HFFc6 (cell line): Measurements from ENCODE around the gene SART1. TPM values are rescaled to one million over a fixed set of nuclear protein-coding genes. Genes with fewer than 3 reads are reported as not detected.

Experiments
- DNase-seq: peaks from one replicate; pipeline ENCODE4 v3.0.0-alpha.2; 2018
- H3K27ac Mint-ChIP-seq: 2 replicates; pipeline ENCODE4 v1.8.0; 2020; ENCODE audit warnings: mild to moderate bottlenecking, mixed read lengths
- H3K27me3 Mint-ChIP-seq: 2 replicates; pipeline ENCODE4 v1.8.0; 2021; ENCODE audit warnings: mild to moderate bottlenecking, moderate library complexity, mixed read lengths; ENCODE audit not compliant: insufficient read depth
- H3K36me3 Mint-ChIP-seq: 2 replicates; pipeline ENCODE4 v1.8.0; 2021; ENCODE audit warnings: low read depth, mixed read lengths
- H3K4me1 Mint-ChIP-seq: 2 replicates; pipeline ENCODE4 v1.8.0; 2020; ENCODE audit warnings: low read depth, mixed read lengths
- H3K4me3 Mint-ChIP-seq: 2 replicates; pipeline ENCODE4 v1.8.0; 2020; ENCODE audit warnings: mild to moderate bottlenecking, moderate library complexity, mixed read lengths
- H3K9me3 Mint-ChIP-seq: 2 replicates; pipeline ENCODE4 v1.8.0; 2020; ENCODE audit warnings: mild to moderate bottlenecking, mixed read lengths
- total RNA-seq, 6 experiments: library from RNA; stranded (reverse); fragmentation: NEBNext Ultra II Directional; extraction: Animal tissue kit (Norgen Biotek cat#: 25700); gene quantifications; 2 replicates in 1 of 6; 3 replicates in 5 of 6; pipeline ENCODE4 v1.2.3, GENCODE V29; 2021
- TF ChIP-seq, protein P1 (sequence below): fragments of 200-600 bp; sonication (generic); IDR thresholded peaks from 2 replicates; pipeline ENCODE4 v1.5.0; 2021; ENCODE audit warnings: antibody characterized with exemption, mild to moderate bottlenecking

The SART1 gene
- total RNA-seq, 6 experiments from 2014 or later: 51.7 to 69.3 (median 61.0) TPM

DNA sequence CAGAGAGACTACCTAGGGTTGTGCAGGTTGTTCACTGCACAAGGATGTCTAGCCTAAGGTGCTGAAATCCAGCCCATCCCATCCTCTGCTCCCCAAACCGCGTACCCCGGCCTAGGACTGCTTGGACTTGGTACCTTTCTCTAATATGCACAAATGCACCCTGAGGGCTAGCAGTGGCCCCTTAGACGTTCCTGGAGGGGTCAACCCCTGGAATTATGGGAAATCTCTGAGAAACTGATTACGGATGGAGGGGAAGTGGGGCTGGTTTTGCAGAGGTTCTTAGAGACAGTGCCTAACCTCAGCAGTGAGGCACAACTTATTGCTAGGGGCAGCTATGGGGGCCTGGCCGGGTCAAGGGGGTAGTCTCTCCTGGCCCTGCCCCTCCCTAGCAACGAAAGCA is 45.1 kb upstream of the SART1 start:
- peaks cover 2% of the 10 kb centered on the region; the same call in 1 of the 2 replicates for H3K27me3 Mint-ChIP-seq
- H3K4me3 Mint-ChIP-seq: peak overlapping the region; percentile 94
- TF ChIP-seq, protein P1, sequence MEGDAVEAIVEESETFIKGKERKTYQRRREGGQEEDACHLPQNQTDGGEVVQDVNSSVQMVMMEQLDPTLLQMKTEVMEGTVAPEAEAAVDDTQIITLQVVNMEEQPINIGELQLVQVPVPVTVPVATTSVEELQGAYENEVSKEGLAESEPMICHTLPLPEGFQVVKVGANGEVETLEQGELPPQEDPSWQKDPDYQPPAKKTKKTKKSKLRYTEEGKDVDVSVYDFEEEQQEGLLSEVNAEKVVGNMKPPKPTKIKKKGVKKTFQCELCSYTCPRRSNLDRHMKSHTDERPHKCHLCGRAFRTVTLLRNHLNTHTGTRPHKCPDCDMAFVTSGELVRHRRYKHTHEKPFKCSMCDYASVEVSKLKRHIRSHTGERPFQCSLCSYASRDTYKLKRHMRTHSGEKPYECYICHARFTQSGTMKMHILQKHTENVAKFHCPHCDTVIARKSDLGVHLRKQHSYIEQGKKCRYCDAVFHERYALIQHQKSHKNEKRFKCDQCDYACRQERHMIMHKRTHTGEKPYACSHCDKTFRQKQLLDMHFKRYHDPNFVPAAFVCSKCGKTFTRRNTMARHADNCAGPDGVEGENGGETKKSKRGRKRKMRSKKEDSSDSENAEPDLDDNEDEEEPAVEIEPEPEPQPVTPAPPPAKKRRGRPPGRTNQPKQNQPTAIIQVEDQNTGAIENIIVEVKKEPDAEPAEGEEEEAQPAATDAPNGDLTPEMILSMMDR: no peak
- peaks cover 28% of the 10 kb centered on the region for H3K36me3 Mint-ChIP-seq
- H3K4me1 Mint-ChIP-seq: peaks cover 57% of the 10 kb centered on the region
- DNase-seq: no peak
- H3K9me3 Mint-ChIP-seq: no peaks in the 10 kb centered on the region
- H3K27ac Mint-ChIP-seq: peak overlapping the region; percentile 99

DNA sequence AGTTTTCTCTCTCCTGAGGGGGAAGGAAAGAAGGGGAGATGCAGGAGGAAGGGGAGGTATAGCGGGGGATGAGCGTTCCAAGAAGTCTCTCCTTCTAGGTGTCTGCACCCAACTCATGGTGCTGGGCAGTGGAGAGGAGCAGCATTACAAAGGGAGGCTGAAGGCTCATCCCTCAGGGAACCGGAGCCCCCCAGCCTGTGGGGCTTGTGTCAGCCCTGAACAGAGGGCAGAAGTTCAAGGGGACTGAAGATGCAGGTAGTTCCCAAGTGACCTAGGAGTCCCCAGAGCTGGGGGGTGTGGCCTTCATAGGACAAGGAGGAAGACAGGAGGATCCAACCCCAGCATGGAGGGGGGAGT is 44.5 kb upstream of the SART1 start:
- Mint-ChIP-seq H3K36me3 (peaks cover 30% of the 10 kb centered on the region), H3K27ac (peak overlapping the region; percentile 99), H3K27me3 (peaks cover 2% of the 10 kb centered on the region; the same call in 1 of the 2 replicates), H3K4me3 (peak overlapping the region; percentile 94), H3K4me1 (peaks cover 53% of the 10 kb centered on the region), H3K9me3 (no peaks in the 10 kb centered on the region)
- DNase-seq: no peak
- TF ChIP-seq, protein P1: no peak

DNA sequence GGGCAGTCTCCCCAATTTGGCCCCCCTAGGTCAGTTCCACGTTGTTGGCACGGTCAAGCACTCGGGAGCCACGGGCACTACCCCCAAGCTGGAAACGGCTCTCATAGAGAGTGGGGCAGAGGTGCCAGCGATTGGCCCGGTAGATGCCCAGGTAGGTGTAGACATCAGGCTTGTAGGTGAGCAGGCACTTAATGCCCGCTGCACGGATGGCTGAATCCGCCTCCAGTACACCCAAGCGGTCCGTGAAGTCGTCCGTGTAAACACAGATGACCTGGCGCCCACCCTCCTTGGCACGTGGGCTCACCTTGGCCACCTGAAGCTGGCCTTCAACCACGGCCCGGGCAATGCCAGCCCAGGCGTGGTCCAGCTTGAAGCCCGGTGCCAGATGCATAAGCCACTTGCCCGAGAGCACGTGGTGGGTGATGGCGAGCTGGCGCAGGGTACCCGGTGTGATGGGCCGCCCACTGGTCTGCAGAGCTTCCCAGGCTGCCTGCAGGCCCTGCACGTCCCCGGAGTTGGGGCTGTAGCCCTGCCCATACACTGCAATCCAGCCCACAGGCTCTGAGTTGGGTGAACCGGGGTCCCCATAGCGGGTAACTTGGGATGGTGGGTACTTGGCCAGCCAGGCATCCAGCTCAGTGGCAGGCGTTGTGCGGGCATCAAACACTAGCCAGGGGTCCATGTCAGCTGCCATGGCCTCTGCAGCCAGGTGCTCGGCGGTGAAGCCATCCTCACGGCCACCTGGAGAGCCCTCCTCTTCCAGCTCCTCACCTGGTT is 43.9 kb upstream of the SART1 start:
- H3K27me3 Mint-ChIP-seq: peaks cover 4% of the 10 kb centered on the region
- peaks cover 53% of the 10 kb centered on the region for H3K4me1 Mint-ChIP-seq
- peaks cover 36% of the 10 kb centered on the region for H3K36me3 Mint-ChIP-seq
- TF ChIP-seq, protein P1: no peak
- DNase-seq: no peak
- H3K9me3 Mint-ChIP-seq: no peaks in the 10 kb centered on the region
- peak overlapping the region; percentile 94 for H3K4me3 Mint-ChIP-seq
- H3K27ac Mint-ChIP-seq: peak overlapping the region; percentile 99

DNA sequence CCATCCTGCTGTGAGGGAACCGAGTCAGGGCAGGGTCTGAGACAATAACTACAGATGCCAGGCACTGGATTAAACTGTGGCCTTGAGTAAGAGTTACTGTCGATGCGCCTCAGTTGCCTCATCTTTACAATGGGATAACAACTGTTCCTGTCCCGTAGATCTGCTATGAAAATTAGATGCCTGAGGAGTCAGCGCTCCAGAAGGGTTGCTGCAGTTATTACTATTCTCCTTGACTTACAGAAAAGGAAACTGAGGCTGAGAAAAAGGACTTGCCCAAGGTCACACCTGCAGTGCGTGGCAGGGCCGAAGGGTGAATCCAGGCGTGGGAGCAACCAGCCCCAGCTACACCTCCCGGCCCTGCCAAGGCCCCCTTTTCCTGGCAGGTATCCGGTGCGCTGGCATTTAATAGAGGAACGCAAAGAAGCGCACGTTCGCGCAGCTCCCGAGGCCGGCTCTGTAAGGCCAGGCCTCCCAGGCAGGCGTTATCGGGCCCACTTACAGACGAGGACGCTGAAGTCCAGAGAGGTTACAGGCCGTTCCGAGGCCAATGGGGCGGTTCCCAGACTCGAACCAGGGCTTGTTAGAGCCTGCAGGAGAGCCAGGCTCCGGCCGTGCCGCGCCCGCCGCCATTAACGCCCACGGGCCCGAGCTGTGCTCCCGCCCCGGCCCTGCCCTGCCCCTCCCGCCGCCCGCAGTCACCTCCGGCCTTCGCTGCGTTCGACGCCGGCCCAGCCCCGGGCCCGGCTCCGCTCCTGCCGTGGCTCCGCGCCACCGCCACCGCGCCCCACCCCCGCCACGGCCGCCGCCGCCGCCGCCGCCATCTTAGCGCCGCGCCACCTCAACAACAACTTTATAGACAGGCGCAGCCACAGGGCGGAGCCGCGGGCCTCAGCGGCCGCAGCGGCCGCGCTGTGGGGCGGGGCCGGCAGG is 43.1 kb upstream of the SART1 start, which contains the start of gene C11orf68:
C11orf68 (minus strand) TSS at position 852 of the 930 bp plus-strand sequence; CDS start at position 821, 31 bp downstream.
- Mint-ChIP-seq H3K4me3 (peak within 1 kb of the TSS; percentile 94), H3K27ac (peak within 1 kb of the TSS; percentile 88), H3K27me3 (peaks cover 4% of the 10 kb centered on the region), H3K9me3 (no peaks in the 10 kb centered on the region), H3K4me1 (peaks cover 48% of the 10 kb centered on the region), H3K36me3 (peaks cover 44% of the 10 kb centered on the region)
- TF ChIP-seq, protein P1: no peak
- DNase-seq: no peak

DNA sequence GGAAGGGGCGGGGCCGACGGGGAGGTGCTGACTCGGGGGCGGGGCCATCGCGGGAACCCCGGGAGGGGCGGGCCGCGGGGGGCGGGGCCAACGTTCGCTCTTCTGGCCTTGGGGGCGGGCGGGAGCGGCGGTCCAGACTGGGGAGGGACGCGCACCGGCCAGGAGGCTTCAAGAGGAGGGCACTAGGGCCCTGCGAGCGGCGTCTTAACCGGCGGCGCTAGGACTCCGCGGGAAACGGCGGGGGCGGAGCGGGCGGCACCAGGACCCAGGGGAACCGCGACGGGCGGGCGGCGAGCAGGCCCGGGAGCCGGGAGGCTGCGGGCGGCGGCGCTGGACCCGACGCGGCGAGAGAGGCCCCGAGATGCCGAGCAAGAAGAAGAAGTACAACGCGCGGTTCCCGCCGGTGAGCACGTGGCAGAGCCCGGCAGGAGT is 42.4 kb upstream of the SART1 start, which contains the start of gene DRAP1:
DRAP1 (plus strand) TSS at position 286 of the 432 bp plus-strand sequence; CDS start at position 362, 76 bp downstream.
- Mint-ChIP-seq H3K4me3 (peak within 1 kb of the TSS; percentile 94), H3K4me1 (peaks cover 48% of the 10 kb centered on the region), H3K27me3 (peaks cover 4% of the 10 kb centered on the region), H3K27ac (peak within 1 kb of the TSS; percentile 88), H3K36me3 (peaks cover 46% of the 10 kb centered on the region), H3K9me3 (no peaks in the 10 kb centered on the region)
- peak; percentile 97 for DNase-seq
- TF ChIP-seq, protein P1: no peak
